ENCODE data around the gene XBP1. TPM values are rescaled to one million over a fixed set of nuclear protein-coding genes. Genes with fewer than 3 reads are reported as not detected.

XBP1 gene
- total and polyA plus RNA-seq, 2 of the 13 experiments (the other 11 are each of a cell fraction or from before 2014, with no cell fraction given) = 416 to 427 TPM

- no peak for TF ChIP-seq ZNF775 (CRISPR knock-in tag; IDR thresholded peaks at IDR 0.05; ENCODE audit: borderline replicate concordance)
- no peak for TF ChIP-seq HNF1B (CRISPR knock-in tag; IDR thresholded peaks at IDR 0.05)
- TF ChIP-seq MLXIP (CRISPR knock-in tag; IDR thresholded peaks at IDR 0.05; ENCODE audit: borderline replicate concordance) = no peak
- TF ChIP-seq ZNF589 (CRISPR knock-in tag; conservative IDR thresholded peaks at IDR 0.05) = no peak
- TF ChIP-seq MXI1 (IDR thresholded peaks at IDR 0.05; ENCODE audit: borderline replicate concordance, low read depth, low read length) = peak; percentile 93; the same call in 2 of the 3 replicates
- TF ChIP-seq NFE2L2 (IDR thresholded peaks at IDR 0.05; ENCODE audit: low read length) = no peak
- TF ChIP-seq ZNF33B (CRISPR knock-in tag; IDR thresholded peaks at IDR 0.05) = 0 out of 2 replicates have a peak, but pooled peaks have one; percentile 47
- TF ChIP-seq ZNF768 (CRISPR knock-in tag; IDR thresholded peaks at IDR 0.05) = peak; percentile 59
- TF ChIP-seq ZNF275 (CRISPR knock-in tag; IDR thresholded peaks at IDR 0.05; ENCODE audit: borderline replicate concordance) = no peak
- no peak for TF ChIP-seq ZNF704 (CRISPR knock-in tag; IDR thresholded peaks at IDR 0.05; ENCODE audit: borderline replicate concordance)
- TF ChIP-seq HNRNPL (IDR thresholded peaks at IDR 0.05; ENCODE audit: low read depth, low read length) = no peak
- 0 out of 2 replicates have a peak, but pooled peaks have one; percentile 49 for TF ChIP-seq REL (CRISPR knock-in tag; conservative IDR thresholded peaks at IDR 0.05)
- no peak; the same call in 1 of the 2 replicates for TF ChIP-seq ZBTB4 (CRISPR knock-in tag; IDR thresholded peaks at IDR 0.05; ENCODE audit: borderline replicate concordance)
- peak; percentile 80 for TF ChIP-seq HES4 (CRISPR knock-in tag; IDR thresholded peaks at IDR 0.05; ENCODE audit: borderline replicate concordance)
- no peak for TF ChIP-seq SOX5 (CRISPR knock-in tag; IDR thresholded peaks at IDR 0.05; ENCODE audit: borderline replicate concordance)
- no peak for TF ChIP-seq GPBP1L1 (CRISPR knock-in tag; IDR thresholded peaks at IDR 0.05)
Observed at GRCh38 chr22:28800308-28801041, at the start of gene XBP1 (continued).

All from HepG2 (cell line).